B cell (primary cell): ENCODE data around the gene TLR9. TPM values are rescaled to one million over a fixed set of nuclear protein-coding genes. Genes with fewer than 3 reads are reported as not detected.

Source experiments
- ATAC-seq: fragments of 200-7000 bp; cut with Tn5 transposase; one replicate; pipeline ENCODE4 v1.10.0; 2021; ENCODE audit warnings: low read depth, mild to moderate bottlenecking, moderate number of reproducible peaks, moderate library complexity
- CTCF ChIA-PET: fragments of 350-600 bp; sonication (Branson Sonifier 250); formaldehyde crosslinking; loops from one replicate; lab custom pipeline; 2021; ENCODE audit warnings: antibody characterized with exemption, inconsistent platforms; lab: Charles Lee
- POLR2A ChIA-PET: fragments of 350-600 bp; sonication (Branson Sonifier 250); formaldehyde crosslinking; loops from one replicate; lab custom pipeline; 2021; ENCODE audit warnings: antibody characterized with exemption; lab: Charles Lee
- DNase-seq: peaks from one replicate; pipeline ENCODE4 v3.0.0; 2013
- H2AFZ ChIP-seq: 2 replicates; pipeline ENCODE4 v1.6.1; 2012; ENCODE audit warnings: mild to moderate bottlenecking, low read depth, low read length; ENCODE audit not compliant: insufficient read depth, poor library complexity, severe bottlenecking
- H3K27ac ChIP-seq, 2 donors: 1 replicate in 1 of 2; 2 replicates in 1 of 2; pipeline ENCODE4 v1.5.1; 2012 to 2013; ENCODE audit warnings: low read length in 2 of 2, mild to moderate bottlenecking in 2 of 2, moderate library complexity in 1 of 2
- H3K27me3 ChIP-seq, 4 experiments: fragments of 200-600 bp in 1 of 4; sonication (generic) in 1 of 4; replicated peaks in 1 of 4; 1 replicate in 2 of 4; 2 replicates in 2 of 4; pipeline versions ENCODE4 v1.6.1 to v1.7.0; 2013 to 2016; ENCODE audit warnings: low read length in 3 of 4, mild to moderate bottlenecking in 2 of 4, mixed read lengths in 1 of 4, moderate library complexity in 1 of 4; ENCODE audit not compliant: insufficient read depth in 4 of 4, control insufficient read depth in 3 of 4; ENCODE audit errors: control extremely low read depth in 1 of 4
- H3K36me3 ChIP-seq, 2 experiments: replicated peaks in 1 of 2; 1 replicate in 1 of 2; 2 replicates in 1 of 2; pipeline versions ENCODE4 v1.6.1 to v1.7.1; 2013; ENCODE audit warnings: low read length in 1 of 2; ENCODE audit not compliant: insufficient read depth in 2 of 2, control insufficient read depth in 1 of 2; ENCODE audit errors: control extremely low read depth in 1 of 2, extremely low read depth in 1 of 2
- H3K4me1 ChIP-seq, 2 donors: fragments of 200-600 bp in 1 of 2; sonication (generic) in 1 of 2; 1 replicate in 1 of 2; 2 replicates in 1 of 2; pipeline versions ENCODE4 v1.5.1 to v1.6.1; 2013 to 2017; ENCODE audit warnings: low read length in 2 of 2; ENCODE audit not compliant: control insufficient read depth in 2 of 2, insufficient read depth in 2 of 2
- H3K4me2 ChIP-seq: replicated peaks from 2 replicates; pipeline ENCODE3; 2012; ENCODE audit warnings: mild to moderate bottlenecking, low read depth, low read length; ENCODE audit not compliant: poor library complexity, severe bottlenecking
- H3K4me3 ChIP-seq, 5 experiments: fragments of 200-600 bp in 1 of 5; sonication (generic) in 1 of 5; 1 replicate in 3 of 5; 2 replicates in 2 of 5; pipeline versions ENCODE4 v1.5.1 to v1.7.0; 2011 to 2016; ENCODE audit warnings: low read length in 4 of 5, mild to moderate bottlenecking in 4 of 5, low read depth in 2 of 5, control low read depth in 1 of 5, moderate library complexity in 1 of 5; ENCODE audit not compliant: insufficient read depth in 1 of 5; ENCODE audit errors: control extremely low read depth in 1 of 5, extremely low read depth in 1 of 5
- H3K79me2 ChIP-seq: fragments of 200-600 bp; sonication (generic); one replicate; pipeline ENCODE4 v1.6.0; 2016; ENCODE audit warnings: low read length; ENCODE audit not compliant: control insufficient read depth, insufficient read depth
- H3K9ac ChIP-seq: fragments of 200-600 bp; sonication (generic); 2 replicates; pipeline ENCODE4 v1.6.1; 2017; ENCODE audit warnings: mild to moderate bottlenecking, low read length, moderate library complexity
- H3K9me3 ChIP-seq, 3 donors: one replicate each; pipeline versions ENCODE4 v1.6.1 to v1.7.1; 2013; ENCODE audit warnings: low read length in 2 of 3; ENCODE audit not compliant: control insufficient read depth in 2 of 3, insufficient read depth in 1 of 3; ENCODE audit errors: control extremely low read depth in 1 of 3
- H4K20me1 ChIP-seq: 2 replicates; pipeline ENCODE4 v1.6.0; 2012; ENCODE audit warnings: mild to moderate bottlenecking, low read length; ENCODE audit not compliant: insufficient read depth, control insufficient read depth, poor library complexity, severe bottlenecking
- H3K27ac Mint-ChIP-seq: one replicate; pipeline ENCODE4 v1.8.0; 2021; ENCODE audit warnings: mixed read lengths
- H3K27me3 Mint-ChIP-seq: one replicate; pipeline ENCODE4 v1.8.0; 2021; ENCODE audit warnings: mixed read lengths
- H3K4me1 Mint-ChIP-seq: one replicate; pipeline ENCODE4 v1.8.0; 2021; ENCODE audit warnings: mixed read lengths
- H3K4me3 Mint-ChIP-seq: one replicate; pipeline ENCODE4 v1.8.0; 2021; ENCODE audit warnings: mixed read lengths
- H3K9me3 Mint-ChIP-seq: one replicate; pipeline ENCODE4 v1.8.0; 2022; ENCODE audit warnings: mixed read lengths; ENCODE audit not compliant: insufficient read depth
- CTCF ChIP-seq: fragments of 200-600 bp; IDR thresholded peaks from one replicate; pipeline ENCODE4 v1.8.0; 2022; ENCODE audit warnings: antibody characterized with exemption, mild to moderate bottlenecking
- EZH2 ChIP-seq: IDR thresholded peaks from 2 replicates; pipeline ENCODE4 v1.6.1; 2012; ENCODE audit warnings: borderline replicate concordance, low read depth, mild to moderate bottlenecking, moderate library complexity, low read length; ENCODE audit not compliant: insufficient read depth, poor library complexity, severe bottlenecking
- WGBS: methylation state at CpG from one replicate; pipeline ENCODE4 v1.1.5; 2013; ENCODE audit warnings: missing lambda C conversion rate; ENCODE audit not compliant: insufficient coverage; 5-methylcytosine and 5-hydroxymethylcytosine counted together
- intact Hi-C: fragments of 100-400 bp; cut with micrococcal nuclease; formaldehyde crosslinking; loops from one replicate; pipeline ENCODE4 v1.10.0; 2022
- polyA plus RNA-seq: library from polyadenylated mRNA; depleted of rRNA; stranded (reverse); fragments of >200 nt; gene quantifications from 2 replicates; pipeline ENCODE4 v1.2.3, GENCODE V29; 2012
- total RNA-seq, 2 donors: library from RNA; stranded (reverse); fragments of 120-200 nt in 1 of 2; gene quantifications; 1 replicate in 1 of 2; 2 replicates in 1 of 2; pipeline versions ENCODE4 v1.2.3 to v1.2.4, GENCODE V29; 2013 to 2022

TLR9 gene
- total and polyA plus RNA-seq, 2 donors (not counting 1 experiment from before 2014, with no cell fraction given), result 3.7 to 21.0 TPM

- Mint-ChIP-seq H3K4me3 (peak overlapping the region; percentile 41), H3K27ac (peak overlapping the region; percentile 37), H3K9me3 (no peaks in the 10 kb centered on the region), H3K4me1 (peaks cover 66% of the 10 kb centered on the region), H3K27me3 (no peaks in the 10 kb centered on the region)
- Histone ChIP-seq H3K27ac (peak overlapping the region in 1 of 2 donors; percentile 57), H3K4me1 (peaks cover 57 to 77% of the 10 kb centered on the region in 2 donors), H3K27me3 (no peaks in the 10 kb centered on the region), H2AFZ (no peak overlapping the region), H3K4me3 (no peak overlapping the region), H3K36me3 (peaks cover 1 to 71% of the 10 kb centered on the region in 2 experiments), H3K4me2 (peak overlapping the region; percentile 58), H3K9me3 (no peaks in the 10 kb centered on the region), H3K79me2 (peaks cover 60% of the 10 kb centered on the region), H4K20me1 (peaks cover 34% of the 10 kb centered on the region), H3K9ac (no peak overlapping the region)
- intact Hi-C loops, result no loop called here
- ChIA-PET POLR2A (interaction anchor here (0.5 to 1.9 kb wide), 5 partner anchors 9 to 62 kb away, joined by 3 to 17 read pairs (median 12); partner anchors contain the start of gene TWF2), CTCF (interaction anchor here (0.7 to 12.3 kb wide), 13 partner anchors 8 to 227 kb away, joined by 3 to 265 read pairs (median 9); partner anchors contain the start of genes ALAS1, GLYCTK, PPM1M and SEMA3G)
- peak; percentile 15 for DNase-seq
- TF ChIP-seq CTCF, result no peak
- TF ChIP-seq EZH2, result no peak
- ATAC-seq, result no peak
- 76% methylated on average over 4 of the region's 6 CpGs for WGBS
These were observed 6.4 kb downstream of the TLR9 start for GRCh38 chr3:52218937-52219650.

GRCh38 chr3:52218454-52218853 lies 7.0 kb downstream of the TLR9 start:
- H3K9me3 ChIP-seq, result no peaks in the 10 kb centered on the region
- H3K27ac Mint-ChIP-seq, result peak overlapping the region; percentile 37
- no peaks in the 10 kb centered on the region for H3K9me3 Mint-ChIP-seq
- H3K27me3 Mint-ChIP-seq, result no peaks in the 10 kb centered on the region
- peaks cover 59% of the 10 kb centered on the region for H3K4me1 Mint-ChIP-seq
- POLR2A ChIA-PET, result no interaction called here
- CTCF ChIA-PET, result interaction anchor here (2.6 to 12.3 kb wide), 6 partner anchors 7 to 120 kb away, joined by 7 to 265 read pairs (median 106); partner anchors contain the start of genes GLYCTK, PPM1M, TWF2 and WDR82
- no peak overlapping the region for H2AFZ ChIP-seq
- H3K27ac ChIP-seq, result peak overlapping the region in 1 of 2 donors; percentile 57
- WGBS, result 65% methylated on average over 10 of the region's 12 CpGs
- no peak overlapping the region for H3K4me3 ChIP-seq
- H3K79me2 ChIP-seq, result peaks cover 54% of the 10 kb centered on the region
- peak overlapping the region; percentile 41 for H3K4me3 Mint-ChIP-seq
- H3K27me3 ChIP-seq, result no peaks in the 10 kb centered on the region
- H4K20me1 ChIP-seq, result peaks cover 34% of the 10 kb centered on the region
- H3K4me1 ChIP-seq, result peaks cover 51 to 71% of the 10 kb centered on the region in 2 donors
- peaks cover 1 to 74% of the 10 kb centered on the region in 2 experiments for H3K36me3 ChIP-seq
- DNase-seq (peak; percentile 24), ATAC-seq (no peak)
- no peak for TF ChIP-seq CTCF
- no peak for TF ChIP-seq EZH2
- H3K4me2 ChIP-seq, result peak overlapping the region; percentile 58
- H3K9ac ChIP-seq, result no peak overlapping the region
- intact Hi-C loops, result no loop called here
